NOMO-1 treated with DMSO at 0.1 percent for 48 hours (cell line): ENCODE measurements around the gene PHACTR1.
"Not testable (repeated sequence)": the region's sequence is repeated elsewhere in the genome, so short reads cannot be mapped to it uniquely, and the experiment has no call there.

Experiments
- DNase-seq: peaks from one replicate; lab custom pipeline; 2025; ENCODE audit not compliant: unreplicated experiment; lab: John Stamatoyannopoulos, UW

PHACTR1 gene

GRCh38 chr6:12716298-12716916 is at the start of gene PHACTR1:
TSS of gene PHACTR1 (plus strand) at chr6:12716767.
- no peak for DNase-seq

- DNase-seq, result no peak
Observed at GRCh38 chr6:12666886-12667285, 49.7 kb upstream of the PHACTR1 start.

- no peak for DNase-seq
Observed at GRCh38 chr6:12675931-12676330, 40.6 kb upstream of the PHACTR1 start.

- no peak for DNase-seq
Observed at GRCh38 chr6:12679341-12679740, 37.2 kb upstream of the PHACTR1 start.

- no peak for DNase-seq
Observed at GRCh38 chr6:12693122-12693521, 23.4 kb upstream of the PHACTR1 start.

- DNase-seq, result no peak
Observed at GRCh38 chr6:12698298-12698697, 18.3 kb upstream of the PHACTR1 start.

- DNase-seq, result no peak
Observed at GRCh38 chr6:12704946-12705345, 11.6 kb upstream of the PHACTR1 start.

- DNase-seq, result no peak
Observed at GRCh38 chr6:12709116-12709515, 7.5 kb upstream of the PHACTR1 start.

GRCh38 chr6:12709556-12710232 is 6.9 kb upstream of the PHACTR1 start:
- DNase-seq, result no peak

- DNase-seq, result no peak
Observed at GRCh38 chr6:12710921-12711320, 5.6 kb upstream of the PHACTR1 start.

- DNase-seq, result no peak
Observed at GRCh38 chr6:12714022-12714421, 2.5 kb upstream of the PHACTR1 start.

- no peak for DNase-seq
Observed at GRCh38 chr6:12715437-12715836, 1.1 kb upstream of the PHACTR1 start.

- DNase-seq, result no peak
Observed at GRCh38 chr6:12717356-12717755, 789 bp downstream of the PHACTR1 start.

GRCh38 chr6:12718015-12718414 is 1.4 kb downstream of the PHACTR1 start:
- DNase-seq, result no peak

- DNase-seq, result no peak
Observed at GRCh38 chr6:12719017-12719416, 2.5 kb downstream of the PHACTR1 start.

GRCh38 chr6:12720310-12720709 is 3.7 kb downstream of the PHACTR1 start:
- no peak for DNase-seq

GRCh38 chr6:12725263-12725662 is 8.7 kb downstream of the PHACTR1 start:
- no peak for DNase-seq

- no peak for DNase-seq
Observed at GRCh38 chr6:12729467-12729866, 12.9 kb downstream of the PHACTR1 start.

- not testable (repeated sequence) for DNase-seq
Observed at GRCh38 chr6:12730809-12731208, 14.2 kb downstream of the PHACTR1 start.

- DNase-seq, result no peak
Observed at GRCh38 chr6:12733876-12734275, 17.3 kb downstream of the PHACTR1 start.

- no peak for DNase-seq
Observed at GRCh38 chr6:12735786-12736185, 19.2 kb downstream of the PHACTR1 start.

- no peak for DNase-seq
Observed at GRCh38 chr6:12748411-12748810, 31.8 kb downstream of the PHACTR1 start.
